Spleen (tissue), 11 donors: ENCODE data around the gene TCEANC. TPM values are rescaled to one million over a fixed set of nuclear protein-coding genes. Genes with fewer than 3 reads are reported as not detected.
"Not testable (repeated sequence)": the region's sequence is repeated elsewhere in the genome, so short reads cannot be mapped to it uniquely, and the experiment has no call there.

Experiments used
- DNase-seq: peaks from one replicate; pipeline ENCODE4 v3.0.0-alpha.2; 2020
- H3K27ac ChIP-seq, 8 donors: fragments of 200-600 bp; sonication (generic) in 7 of 8; 1 replicate in 4 of 8; 2 replicates in 4 of 8; pipeline versions ENCODE4 v1.5.0 to v1.8.0; 2016 to 2021; ENCODE audit warnings: inconsistent platforms in 4 of 8, mild to moderate bottlenecking in 4 of 8, moderate library complexity in 1 of 8
- H3K27me3 ChIP-seq, 7 donors: fragments of 200-600 bp; sonication (generic) in 6 of 7; replicated peaks in 1 of 7; 1 replicate in 4 of 7; 2 replicates in 3 of 7; pipeline versions ENCODE4 v1.5.0 to v1.8.0; 2016 to 2021; ENCODE audit warnings: inconsistent platforms in 3 of 7, mild to moderate bottlenecking in 1 of 7
- H3K36me3 ChIP-seq, 6 donors: fragments of 200-600 bp; sonication (generic) in 5 of 6; 1 replicate in 4 of 6; 2 replicates in 2 of 6; pipeline versions ENCODE4 v1.5.0 to v1.8.0; 2016 to 2021; ENCODE audit warnings: inconsistent platforms in 2 of 6
- H3K4me1 ChIP-seq, 6 donors: fragments of 200-600 bp; sonication (generic) in 5 of 6; 1 replicate in 3 of 6; 2 replicates in 3 of 6; pipeline versions ENCODE4 v1.5.0 to v1.8.0; 2016 to 2021; ENCODE audit warnings: inconsistent platforms in 3 of 6
- H3K4me3 ChIP-seq, 8 donors: fragments of 200-600 bp; sonication (generic) in 7 of 8; 1 replicate in 4 of 8; 2 replicates in 4 of 8; pipeline versions ENCODE4 v1.5.0 to v1.8.0; 2016 to 2021; ENCODE audit warnings: inconsistent platforms in 4 of 8, mild to moderate bottlenecking in 4 of 8, moderate library complexity in 2 of 8
- H3K9me3 ChIP-seq, 8 donors: fragments of 200-600 bp; sonication (generic) in 7 of 8; 1 replicate in 4 of 8; 2 replicates in 4 of 8; pipeline versions ENCODE4 v1.5.0 to v1.8.0; 2016 to 2021; ENCODE audit warnings: inconsistent platforms in 4 of 8
- CTCF ChIP-seq, 11 experiments: fragments of 200-600 bp in 7 of 11; fragments of 450-650 bp in 4 of 11; sonication (generic) in 4 of 11; IDR thresholded peaks in 8 of 11; conservative IDR thresholded peaks in 3 of 11; 1 replicate in 7 of 11; 2 replicates in 4 of 11; pipeline versions ENCODE4 v1.4.0 to v1.8.0; 2016 to 2021; ENCODE audit warnings: antibody characterized with exemption in 11 of 11, inconsistent platforms in 4 of 11, mild to moderate bottlenecking in 1 of 11
- POLR2A ChIP-seq, 3 donors: fragments of 450-650 bp; IDR thresholded peaks; one replicate each; pipeline ENCODE4 v1.5.1; 2017; ENCODE audit warnings: antibody characterized with exemption in 3 of 3, mild to moderate bottlenecking in 1 of 3
- POLR2AphosphoS5 ChIP-seq, 3 donors: sonication (generic); formaldehyde crosslinking; IDR thresholded peaks; one replicate each; pipeline ENCODE4 v1.5.1; 2017; ENCODE audit warnings: antibody characterized with exemption in 3 of 3
- WGBS, 5 donors: extraction: QIAGEN DNeasy Blood & Tissue Kit in 3 of 5; methylation state at CpG; one replicate each; pipeline versions ENCODE4 v1.1.5 to v1.1.7; 2013 to 2018; 5-methylcytosine and 5-hydroxymethylcytosine counted together
- intact Hi-C: fragments of 100-400 bp; cut with DNase I; formaldehyde crosslinking; loops from one replicate; pipeline ENCODE4 v1.15.0; 2023; ENCODE audit warnings: low total_unique reads
- polyA plus RNA-seq, 3 donors: library from polyadenylated mRNA; stranded (reverse); fragments of 200-250 nt; gene quantifications; one replicate each; pipeline ENCODE4 v1.2.1, GENCODE V29; 2013
- total RNA-seq, 7 donors: library from RNA; depleted of rRNA in 3 of 7; stranded (reverse); fragments of >200 nt in 3 of 7; fragmentation: NEBNext Ultra II Directional in 4 of 7; extraction: Animal tissue kit (Norgen Biotek cat#: 25700) in 4 of 7; gene quantifications; one replicate each; pipeline versions ENCODE4 v1.1.0 to v1.2.1, GENCODE V29; 2016 to 2021
- donor health status: healthy with polysubstance abuse.
- donor health status: DM: no; HTN: no; CAD: no; lungs with moderate emphysema.
- donor health status: DM: no; HTN: no; CAD: no.
- donor health status: Bipolar disorder and iron deficiency.
- donor health status: healthy.
- donor health status: DM: no; HTN: no; CAD: no.
- donor health status: DM: yes; HTN: yes; CAD: no.

The TCEANC gene
- total and polyA plus RNA-seq, 10 donors: 2.6 to 11.6 (median 8.1) TPM

- H3K36me3 ChIP-seq: no peaks in the 10 kb centered on the region
- H3K27me3 ChIP-seq: peaks cover 0 to 19% (median 0%) of the 10 kb centered on the region in 7 donors
- intact Hi-C loops: no loop called here
- no peak for TF ChIP-seq POLR2A (IDR thresholded peaks at IDR 0.05)
- TF ChIP-seq POLR2AphosphoS5 (IDR thresholded peaks at IDR 0.05): no peak
- TF ChIP-seq CTCF (IDR thresholded peaks at IDR 0.05 in 8 of 11, conservative IDR thresholded peaks at IDR 0.05 in 3 of 11): no peak
- 84 to 96% (median 90%) methylated on average over 8 of the region's 8 CpGs for WGBS, 5 donors
- no peak for DNase-seq
- H3K9me3 ChIP-seq: peaks cover 0 to 24% (median 8%) of the 10 kb centered on the region in 8 donors
- H3K27ac ChIP-seq: no peak overlapping the region
- no peaks in the 10 kb centered on the region for H3K4me1 ChIP-seq
- no peak overlapping the region for H3K4me3 ChIP-seq
These were observed 25.6 kb upstream of the TCEANC start for GRCh38 chrX:13627306-13627705.

- H3K27ac ChIP-seq, intact Hi-C loops, H3K36me3 ChIP-seq, DNase-seq, H3K4me1 ChIP-seq, H3K4me3 ChIP-seq: not testable (repeated sequence)
- WGBS, 5 donors: 85 to 95% (median 93%) methylated on average over 9 of the region's 9 CpGs
- Histone ChIP-seq H3K9me3 (peaks cover 3 to 30% (median 15%) of the 10 kb centered on the region in 8 donors), H3K27me3 (peaks cover 0 to 17% (median 5%) of the 10 kb centered on the region in 7 donors)
These were observed 15.7 kb upstream of the TCEANC start for GRCh38 chrX:13637224-13637623.

- intact Hi-C loops: no loop called here
- Histone ChIP-seq H3K9me3 (peaks cover 3 to 30% (median 15%) of the 10 kb centered on the region in 8 donors), H3K27me3 (peaks cover 0 to 22% (median 5%) of the 10 kb centered on the region in 7 donors), H3K36me3 (no peaks in the 10 kb centered on the region), H3K4me1 (no peaks in the 10 kb centered on the region), H3K4me3 (no peak overlapping the region), H3K27ac (no peak overlapping the region)
- no peak for TF ChIP-seq POLR2A (IDR thresholded peaks at IDR 0.05)
- TF ChIP-seq POLR2AphosphoS5 (IDR thresholded peaks at IDR 0.05): no peak
- no peak for TF ChIP-seq CTCF (IDR thresholded peaks at IDR 0.05 in 8 of 11, conservative IDR thresholded peaks at IDR 0.05 in 3 of 11)
- DNase-seq: no peak
- 31 to 100% (median 71%) methylated on average over 1 of the region's 1 CpG for WGBS, 5 donors
These were observed 14.9 kb upstream of the TCEANC start for GRCh38 chrX:13638021-13638420.

GRCh38 chrX:13638826-13639225 lies 14.1 kb upstream of the TCEANC start:
- WGBS, 5 donors: 50 to 75% (median 69%) methylated on average over 3 of the region's 3 CpGs
- H3K36me3 ChIP-seq: no peaks in the 10 kb centered on the region
- TF ChIP-seq CTCF (IDR thresholded peaks at IDR 0.05 in 8 of 11, conservative IDR thresholded peaks at IDR 0.05 in 3 of 11) (no peak), POLR2A (IDR thresholded peaks at IDR 0.05) (no peak), POLR2AphosphoS5 (IDR thresholded peaks at IDR 0.05) (no peak)
- peaks cover 0 to 22% (median 5%) of the 10 kb centered on the region in 7 donors for H3K27me3 ChIP-seq
- peaks cover 3 to 30% (median 15%) of the 10 kb centered on the region in 8 donors for H3K9me3 ChIP-seq
- H3K4me3 ChIP-seq: no peak overlapping the region
- no peak overlapping the region for H3K27ac ChIP-seq
- no peak for DNase-seq
- H3K4me1 ChIP-seq: no peaks in the 10 kb centered on the region
- intact Hi-C loops: no loop called here

- intact Hi-C loops: loop anchor here (10.0 kb wide), 1 partner anchor 127 kb away; no protein-coding TSS in a partner anchor
- H3K27ac ChIP-seq, H3K36me3 ChIP-seq, DNase-seq, H3K4me1 ChIP-seq, H3K4me3 ChIP-seq: not testable (repeated sequence)
- WGBS, 5 donors: 61 to 80% (median 72%) methylated on average over 2 to 3 of the region's 4 CpGs
- peaks cover 0 to 26% (median 5%) of the 10 kb centered on the region in 7 donors for H3K27me3 ChIP-seq
- H3K9me3 ChIP-seq: peaks cover 3 to 19% (median 12%) of the 10 kb centered on the region in 8 donors
These were observed 11.3 kb upstream of the TCEANC start for GRCh38 chrX:13641684-13642083.
